HG03159 (cell line): ENCODE results near the gene NRIP1.
A peak's percentile ranks its signal among the peaks of the same experiment; 100 is the strongest.

Source experiments
- ATAC-seq: cut with Tn5 transposase; IDR thresholded peaks from one replicate; pipeline ENCODE4 v1.9.1; 2021; ENCODE audit warnings: mild to moderate bottlenecking, moderate library complexity; ENCODE audit not compliant: unreplicated experiment

Gene NRIP1

GRCh38 chr21:15010645-15011044 is 54.2 kb downstream of the NRIP1 start:
- ATAC-seq, result no peak

- no peak for ATAC-seq
These were observed 54.9 kb downstream of the NRIP1 start for GRCh38 chr21:15009837-15010363.

- ATAC-seq, result no peak
These were observed 57.0 kb downstream of the NRIP1 start for GRCh38 chr21:15007716-15008296.

GRCh38 chr21:15006594-15007230 is 58.1 kb downstream of the NRIP1 start:
- no peak for ATAC-seq

GRCh38 chr21:15005391-15005790 is 59.4 kb downstream of the NRIP1 start:
- ATAC-seq, result no peak

GRCh38 chr21:15004721-15005370 is 60.0 kb downstream of the NRIP1 start:
- ATAC-seq, result no peak

- no peak for ATAC-seq
These were observed 61.2 kb downstream of the NRIP1 start for GRCh38 chr21:15003463-15004135.

- ATAC-seq, result peak; percentile 93
These were observed 62.8 kb downstream of the NRIP1 start for GRCh38 chr21:15001857-15002606.

GRCh38 chr21:15001113-15001512 is 63.7 kb downstream of the NRIP1 start:
- no peak for ATAC-seq

GRCh38 chr21:15000081-15000480 is 64.7 kb downstream of the NRIP1 start:
- no peak for ATAC-seq

GRCh38 chr21:14998784-14999183 is 66.0 kb downstream of the NRIP1 start:
- no peak for ATAC-seq

GRCh38 chr21:14998336-14998735 is 66.5 kb downstream of the NRIP1 start:
- no peak for ATAC-seq

- no peak for ATAC-seq
These were observed 68.9 kb downstream of the NRIP1 start for GRCh38 chr21:14995695-14996490.

- ATAC-seq, result no peak
These were observed 69.6 kb downstream of the NRIP1 start for GRCh38 chr21:14995226-14995625.

- ATAC-seq, result no peak
These were observed 71.7 kb downstream of the NRIP1 start for GRCh38 chr21:14993115-14993514.

- ATAC-seq, result no peak
These were observed 72.8 kb downstream of the NRIP1 start for GRCh38 chr21:14991957-14992356.

GRCh38 chr21:14989359-14989758 is 75.4 kb downstream of the NRIP1 start:
- no peak for ATAC-seq

- no peak for ATAC-seq
These were observed 76.0 kb downstream of the NRIP1 start for GRCh38 chr21:14988760-14989159.

GRCh38 chr21:14987370-14988170 is 77.2 kb downstream of the NRIP1 start:
- ATAC-seq, result no peak
